Neural crest cell (in vitro differentiated cells): ENCODE data around the gene HES3. TPM values are rescaled to one million over a fixed set of nuclear protein-coding genes. Genes with fewer than 3 reads are reported as not detected.

ENCODE experiments used
- DNase-seq: peaks from one replicate; pipeline ENCODE4 v3.0.0; 2021; ENCODE audit warnings: low read depth, mixed read lengths, low spot score
- H3K27ac Mint-ChIP-seq: one replicate; pipeline ENCODE4 v1.8.0; 2021; ENCODE audit warnings: mild to moderate bottlenecking, mixed read lengths; ENCODE audit not compliant: unreplicated experiment
- H3K27me3 Mint-ChIP-seq: 2 replicates; pipeline ENCODE4 v1.8.0; 2021; ENCODE audit warnings: low read depth, mild to moderate bottlenecking, mixed read lengths
- H3K36me3 Mint-ChIP-seq: 2 replicates; pipeline ENCODE4 v1.8.0; 2021; ENCODE audit warnings: low read depth, mild to moderate bottlenecking, mixed read lengths
- H3K4me1 Mint-ChIP-seq: 2 replicates; pipeline ENCODE4 v1.8.0; 2021; ENCODE audit warnings: mixed read lengths
- H3K4me3 Mint-ChIP-seq: one replicate; pipeline ENCODE4 v1.8.0; 2021; ENCODE audit warnings: mild to moderate bottlenecking, mixed read lengths
- H3K9me3 Mint-ChIP-seq: 2 replicates; pipeline ENCODE4 v1.8.0; 2021; ENCODE audit warnings: mixed read lengths
- total RNA-seq: library from RNA; stranded (reverse); gene quantifications from 2 replicates; pipeline ENCODE4 v1.2.1, GENCODE V29; 2021
- TF ChIP-seq, protein P1 (sequence below): fragments of 200-600 bp; sonication (generic); conservative IDR thresholded peaks from 2 replicates; pipeline ENCODE4 v1.5.0; 2021; ENCODE audit warnings: antibody characterized with exemption, mild to moderate bottlenecking

Gene HES3
- total RNA-seq, 1 donor from 2014 or later: 23.6 TPM

DNA sequence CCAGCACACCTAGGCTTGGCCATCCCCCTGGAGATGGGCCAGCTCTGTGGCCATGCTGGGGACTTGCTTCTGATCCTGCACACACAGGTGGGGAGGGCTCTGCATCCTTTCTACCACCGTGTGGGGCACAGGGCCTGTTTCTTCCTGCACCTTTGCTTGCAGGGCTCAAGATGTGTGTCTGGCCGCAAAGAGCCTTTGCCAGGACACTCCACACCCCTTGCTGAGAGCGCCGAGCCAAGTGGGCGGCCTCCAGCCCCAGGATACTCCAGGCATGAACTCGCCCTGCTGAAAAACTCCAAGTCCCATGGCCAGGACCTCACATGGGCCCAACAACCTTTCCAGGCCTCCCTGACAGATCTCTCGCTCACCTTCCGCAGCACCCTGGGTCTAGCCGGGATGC lies 28.5 kb downstream of the HES3 start:
- Mint-ChIP-seq H3K9me3 (no peaks in the 10 kb centered on the region), H3K4me1 (peaks cover 80% of the 10 kb centered on the region), H3K27ac (peak overlapping the region; percentile 99), H3K4me3 (peak overlapping the region; percentile 72), H3K27me3 (no peaks in the 10 kb centered on the region), H3K36me3 (no peaks in the 10 kb centered on the region)
- TF ChIP-seq, protein P1, sequence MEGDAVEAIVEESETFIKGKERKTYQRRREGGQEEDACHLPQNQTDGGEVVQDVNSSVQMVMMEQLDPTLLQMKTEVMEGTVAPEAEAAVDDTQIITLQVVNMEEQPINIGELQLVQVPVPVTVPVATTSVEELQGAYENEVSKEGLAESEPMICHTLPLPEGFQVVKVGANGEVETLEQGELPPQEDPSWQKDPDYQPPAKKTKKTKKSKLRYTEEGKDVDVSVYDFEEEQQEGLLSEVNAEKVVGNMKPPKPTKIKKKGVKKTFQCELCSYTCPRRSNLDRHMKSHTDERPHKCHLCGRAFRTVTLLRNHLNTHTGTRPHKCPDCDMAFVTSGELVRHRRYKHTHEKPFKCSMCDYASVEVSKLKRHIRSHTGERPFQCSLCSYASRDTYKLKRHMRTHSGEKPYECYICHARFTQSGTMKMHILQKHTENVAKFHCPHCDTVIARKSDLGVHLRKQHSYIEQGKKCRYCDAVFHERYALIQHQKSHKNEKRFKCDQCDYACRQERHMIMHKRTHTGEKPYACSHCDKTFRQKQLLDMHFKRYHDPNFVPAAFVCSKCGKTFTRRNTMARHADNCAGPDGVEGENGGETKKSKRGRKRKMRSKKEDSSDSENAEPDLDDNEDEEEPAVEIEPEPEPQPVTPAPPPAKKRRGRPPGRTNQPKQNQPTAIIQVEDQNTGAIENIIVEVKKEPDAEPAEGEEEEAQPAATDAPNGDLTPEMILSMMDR: no peak
- DNase-seq: no peak

DNA sequence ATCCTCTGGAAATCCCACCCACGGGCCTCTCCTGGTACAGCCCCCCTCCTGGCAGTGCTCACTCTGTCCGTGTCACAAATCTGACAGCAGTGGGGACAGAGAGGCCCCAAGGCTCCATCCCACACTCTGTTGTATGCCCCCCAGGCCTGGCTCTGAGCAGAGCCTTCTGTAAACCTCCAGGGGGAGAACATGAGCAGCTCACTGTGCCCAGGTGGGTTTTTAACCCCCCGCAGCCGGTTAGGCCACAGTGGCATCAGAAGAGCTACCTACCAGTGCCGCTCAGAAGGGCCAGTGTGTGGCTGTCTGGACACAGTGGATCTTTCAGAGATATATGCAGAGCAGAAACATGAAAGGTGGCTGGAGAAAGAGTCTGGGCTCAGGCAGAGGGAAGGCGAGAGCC lies 28.9 kb downstream of the HES3 start:
- Mint-ChIP-seq H3K36me3 (no peaks in the 10 kb centered on the region), H3K27ac (peak overlapping the region; percentile 92), H3K4me1 (peaks cover 80% of the 10 kb centered on the region), H3K27me3 (no peaks in the 10 kb centered on the region), H3K4me3 (peak overlapping the region; percentile 72), H3K9me3 (no peaks in the 10 kb centered on the region)
- TF ChIP-seq, protein P1: no peak
- no peak for DNase-seq

DNA sequence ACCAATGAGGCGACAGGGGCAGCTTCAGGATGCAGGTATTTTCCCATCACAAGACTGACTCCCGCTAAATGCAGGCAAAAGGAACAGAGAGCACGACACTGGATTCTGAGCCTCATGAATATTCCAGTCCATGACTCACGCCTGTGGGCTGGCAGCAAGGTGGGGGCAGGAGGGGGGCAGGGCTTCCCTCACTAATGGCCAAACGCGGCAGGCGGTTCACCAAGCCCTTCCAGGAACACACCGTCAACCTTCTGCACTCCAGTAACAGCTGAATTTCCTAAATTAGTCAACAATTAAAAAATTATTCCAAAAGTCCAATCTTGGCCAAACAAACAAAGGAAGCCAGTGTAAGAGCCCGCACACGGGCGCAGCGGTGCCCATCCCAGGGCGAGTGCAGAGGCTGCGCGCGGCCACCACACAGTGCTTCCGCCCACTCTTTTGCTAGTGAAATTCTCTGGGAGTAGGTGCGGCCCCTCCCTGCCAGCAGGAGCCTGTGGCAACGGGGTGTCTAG lies 29.5 kb downstream of the HES3 start:
- Mint-ChIP-seq H3K4me1 (peaks cover 79% of the 10 kb centered on the region), H3K9me3 (no peaks in the 10 kb centered on the region), H3K27me3 (no peaks in the 10 kb centered on the region), H3K4me3 (peak overlapping the region; percentile 72), H3K36me3 (no peaks in the 10 kb centered on the region), H3K27ac (peak overlapping the region; percentile 92)
- DNase-seq: no peak
- TF ChIP-seq, protein P1: no peak

DNA sequence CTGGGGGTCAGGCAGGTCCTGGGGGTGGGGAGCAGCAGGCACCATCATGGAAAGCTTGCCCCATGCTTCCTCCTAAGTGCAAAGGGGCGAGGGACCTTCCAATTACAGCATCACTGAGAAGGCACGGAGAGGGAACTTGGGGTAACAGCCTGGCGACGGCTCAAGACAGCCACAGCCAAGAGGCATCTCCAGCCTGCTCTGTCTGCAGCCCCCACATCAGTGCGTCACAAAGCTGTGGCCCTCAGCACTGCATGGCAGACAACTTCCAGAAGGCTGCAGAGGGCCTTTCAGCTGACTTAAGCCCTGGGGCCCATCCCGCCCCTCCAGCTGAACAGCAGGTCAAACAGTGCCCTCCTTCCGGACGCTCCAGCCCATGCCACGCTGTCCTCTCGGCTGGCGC lies 30.1 kb downstream of the HES3 start:
- DNase-seq: no peak
- TF ChIP-seq, protein P1: no peak
- Mint-ChIP-seq H3K9me3 (no peaks in the 10 kb centered on the region), H3K36me3 (no peaks in the 10 kb centered on the region), H3K4me3 (no peak overlapping the region), H3K27ac (no peak overlapping the region), H3K27me3 (no peaks in the 10 kb centered on the region), H3K4me1 (peaks cover 78% of the 10 kb centered on the region)

DNA sequence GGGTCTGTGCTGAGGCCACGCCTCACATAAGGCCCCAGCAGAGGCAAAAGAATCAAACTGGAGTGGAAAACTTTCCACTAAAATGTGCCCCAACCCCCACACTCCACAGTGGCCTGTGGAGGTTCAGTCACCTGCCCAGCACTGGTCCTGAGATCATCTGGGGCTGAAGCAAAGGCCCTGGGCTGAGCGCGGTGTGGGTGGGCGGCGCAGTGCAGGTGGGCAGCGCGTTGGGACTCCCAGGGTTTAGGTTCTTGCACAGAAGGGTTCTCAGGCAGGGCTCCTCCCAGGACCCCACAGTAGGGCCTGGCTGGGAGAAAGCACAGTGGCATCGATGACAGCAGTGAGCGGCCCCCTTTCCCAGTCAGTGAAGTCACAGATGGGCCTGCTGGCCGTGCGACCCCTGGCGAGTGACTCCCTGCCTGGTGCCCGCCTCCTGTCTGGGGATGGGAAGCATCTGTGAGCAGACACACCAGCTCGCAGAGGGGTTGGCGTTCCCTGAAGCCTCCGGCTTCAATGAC lies 30.7 kb downstream of the HES3 start:
- Mint-ChIP-seq H3K27ac (no peak overlapping the region), H3K9me3 (no peaks in the 10 kb centered on the region), H3K36me3 (no peaks in the 10 kb centered on the region), H3K4me1 (peaks cover 74% of the 10 kb centered on the region), H3K27me3 (no peaks in the 10 kb centered on the region), H3K4me3 (no peak overlapping the region)
- TF ChIP-seq, protein P1: no peak
- DNase-seq: no peak
